H1 (cell line): ENCODE measurements around the gene RIPPLY1.

Experiments used
- CEBPB ChIP-seq: IDR thresholded peaks from 2 replicates; pipeline ENCODE4 v1.6.1; 2012; ENCODE audit warnings: low read depth, low read length
- EZH2 ChIP-seq: fragments of 200-600 bp; sonication (generic); IDR thresholded peaks from 2 replicates; pipeline ENCODE4 v1.7.1; 2012; ENCODE audit warnings: low read depth, mild to moderate bottlenecking, moderate library complexity, low read length, inconsistent platforms; ENCODE audit not compliant: severe bottlenecking
- USF2 ChIP-seq: IDR thresholded peaks from 2 replicates; pipeline ENCODE4 v1.6.1; 2011; ENCODE audit warnings: low read length, improper control_type of control experiment
- TF ChIP-seq, protein P1 (sequence below), 3 experiments: IDR thresholded peaks; 1 replicate in 2 of 3; 2 replicates in 1 of 3; pipeline versions ENCODE4 v1.5.1 to v1.6.1; 2011; ENCODE audit warnings: low read length in 3 of 3, mild to moderate bottlenecking in 3 of 3, inconsistent platforms in 2 of 3, low read depth in 1 of 3, moderate library complexity in 1 of 3; ENCODE audit not compliant: insufficient read depth in 1 of 3; ENCODE audit errors: control extremely low read depth in 1 of 3

DNA sequence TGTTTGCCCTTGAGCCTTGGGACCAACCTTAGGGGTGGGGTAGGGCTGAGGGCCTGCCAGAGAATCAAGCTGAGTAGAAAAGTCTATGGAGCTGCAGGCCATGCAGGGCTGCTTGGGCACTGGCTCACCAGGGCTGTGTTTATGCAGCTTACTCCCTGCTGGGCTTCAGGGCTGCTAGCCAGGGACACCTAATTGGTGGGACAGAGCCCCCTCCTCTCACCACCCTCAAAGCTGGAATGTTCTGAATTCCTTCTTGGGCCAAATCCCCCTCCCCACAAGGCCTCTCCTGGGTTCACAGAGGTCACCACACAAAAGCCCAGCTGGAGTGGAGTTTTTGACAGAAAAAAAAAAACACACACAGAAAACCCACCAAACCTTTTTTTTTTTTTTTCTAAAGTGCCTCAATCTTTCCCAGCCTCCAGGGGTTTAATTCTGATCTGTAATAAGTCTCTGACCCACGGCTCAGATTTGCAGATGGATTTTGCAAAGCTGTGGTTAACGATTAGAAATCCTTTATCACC, 16.9 kb upstream of the RIPPLY1 start, which contains the start of gene CLDN2:
- TF ChIP-seq, protein P1, sequence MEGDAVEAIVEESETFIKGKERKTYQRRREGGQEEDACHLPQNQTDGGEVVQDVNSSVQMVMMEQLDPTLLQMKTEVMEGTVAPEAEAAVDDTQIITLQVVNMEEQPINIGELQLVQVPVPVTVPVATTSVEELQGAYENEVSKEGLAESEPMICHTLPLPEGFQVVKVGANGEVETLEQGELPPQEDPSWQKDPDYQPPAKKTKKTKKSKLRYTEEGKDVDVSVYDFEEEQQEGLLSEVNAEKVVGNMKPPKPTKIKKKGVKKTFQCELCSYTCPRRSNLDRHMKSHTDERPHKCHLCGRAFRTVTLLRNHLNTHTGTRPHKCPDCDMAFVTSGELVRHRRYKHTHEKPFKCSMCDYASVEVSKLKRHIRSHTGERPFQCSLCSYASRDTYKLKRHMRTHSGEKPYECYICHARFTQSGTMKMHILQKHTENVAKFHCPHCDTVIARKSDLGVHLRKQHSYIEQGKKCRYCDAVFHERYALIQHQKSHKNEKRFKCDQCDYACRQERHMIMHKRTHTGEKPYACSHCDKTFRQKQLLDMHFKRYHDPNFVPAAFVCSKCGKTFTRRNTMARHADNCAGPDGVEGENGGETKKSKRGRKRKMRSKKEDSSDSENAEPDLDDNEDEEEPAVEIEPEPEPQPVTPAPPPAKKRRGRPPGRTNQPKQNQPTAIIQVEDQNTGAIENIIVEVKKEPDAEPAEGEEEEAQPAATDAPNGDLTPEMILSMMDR (IDR thresholded peaks at IDR 0.05; ENCODE audit: control extremely low read depth in 1 of 3, insufficient read depth in 1 of 3, low read depth in 1 of 3, low read length in 3 of 3): no peak
- TF ChIP-seq CEBPB (no peak), USF2 (no peak), EZH2 (no peak)
